ENCODE measurements around the gene KCNG1.

- TF ChIP-seq CTCF (IDR thresholded peaks at IDR 0.05) (no peak), EZH2 (IDR thresholded peaks at IDR 0.05) (no peak)
Measured at GRCh38 chr20:50958615-50959542, 64.0 kb downstream of the KCNG1 start, which contains the start of gene MOCS3.
